Measurements from ENCODE around the gene CAMK2A. TPM values are rescaled to one million over a fixed set of nuclear protein-coding genes. Genes with fewer than 3 reads are reported as not detected.

The CAMK2A gene
- total RNA-seq, 6 experiments from 2014 or later: 0.10 to 0.26 (median 0.23) TPM; not detected in 3

DNA sequence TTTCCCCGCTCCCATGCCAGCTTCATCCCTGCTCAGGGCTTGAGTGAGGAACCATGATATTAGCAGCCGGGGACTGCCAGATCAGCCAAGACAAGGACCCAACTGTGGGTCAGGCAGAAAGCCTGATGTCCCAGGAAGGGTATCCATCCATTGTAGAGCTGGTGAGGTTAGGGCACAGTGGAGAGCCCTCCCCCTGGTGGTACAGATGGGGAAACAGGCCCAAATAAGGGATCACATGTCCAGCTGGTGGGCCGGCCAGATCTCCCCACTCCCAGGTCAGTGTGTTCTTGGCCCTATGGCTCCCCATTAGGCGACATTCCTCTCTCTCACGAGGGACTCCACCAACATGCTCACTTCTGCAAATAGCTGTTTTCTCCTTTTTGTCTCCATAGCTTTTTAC, 114.0 kb downstream of the CAMK2A start:
- no peak overlapping the region for H3K4me3 ChIP-seq
- no peak for TF ChIP-seq POLR2A (IDR thresholded peaks at IDR 0.05)
- TF ChIP-seq, protein P1, sequence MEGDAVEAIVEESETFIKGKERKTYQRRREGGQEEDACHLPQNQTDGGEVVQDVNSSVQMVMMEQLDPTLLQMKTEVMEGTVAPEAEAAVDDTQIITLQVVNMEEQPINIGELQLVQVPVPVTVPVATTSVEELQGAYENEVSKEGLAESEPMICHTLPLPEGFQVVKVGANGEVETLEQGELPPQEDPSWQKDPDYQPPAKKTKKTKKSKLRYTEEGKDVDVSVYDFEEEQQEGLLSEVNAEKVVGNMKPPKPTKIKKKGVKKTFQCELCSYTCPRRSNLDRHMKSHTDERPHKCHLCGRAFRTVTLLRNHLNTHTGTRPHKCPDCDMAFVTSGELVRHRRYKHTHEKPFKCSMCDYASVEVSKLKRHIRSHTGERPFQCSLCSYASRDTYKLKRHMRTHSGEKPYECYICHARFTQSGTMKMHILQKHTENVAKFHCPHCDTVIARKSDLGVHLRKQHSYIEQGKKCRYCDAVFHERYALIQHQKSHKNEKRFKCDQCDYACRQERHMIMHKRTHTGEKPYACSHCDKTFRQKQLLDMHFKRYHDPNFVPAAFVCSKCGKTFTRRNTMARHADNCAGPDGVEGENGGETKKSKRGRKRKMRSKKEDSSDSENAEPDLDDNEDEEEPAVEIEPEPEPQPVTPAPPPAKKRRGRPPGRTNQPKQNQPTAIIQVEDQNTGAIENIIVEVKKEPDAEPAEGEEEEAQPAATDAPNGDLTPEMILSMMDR (IDR thresholded peaks at IDR 0.05): peak in 3 of 4 donors; percentile 39 to 48 (median 41)
- DNase-seq (no peak), ATAC-seq (peak; percentile 64 to 72 (median 68))
- H3K27me3 ChIP-seq: no peaks in the 10 kb centered on the region
- H3K36me3 ChIP-seq: no peaks in the 10 kb centered on the region
- H3K9me3 ChIP-seq: no peaks in the 10 kb centered on the region
- WGBS (ENCODE audit: insufficient coverage, low coverage, low lambda C conversion rate, missing lambda C conversion rate): 10% methylated on average over 2 of the region's 5 CpGs
- H3K27ac ChIP-seq: no peak overlapping the region
- H3K4me1 ChIP-seq: no peaks in the 10 kb centered on the region
- intact Hi-C loops (cut with DNase I): no loop called here

DNA sequence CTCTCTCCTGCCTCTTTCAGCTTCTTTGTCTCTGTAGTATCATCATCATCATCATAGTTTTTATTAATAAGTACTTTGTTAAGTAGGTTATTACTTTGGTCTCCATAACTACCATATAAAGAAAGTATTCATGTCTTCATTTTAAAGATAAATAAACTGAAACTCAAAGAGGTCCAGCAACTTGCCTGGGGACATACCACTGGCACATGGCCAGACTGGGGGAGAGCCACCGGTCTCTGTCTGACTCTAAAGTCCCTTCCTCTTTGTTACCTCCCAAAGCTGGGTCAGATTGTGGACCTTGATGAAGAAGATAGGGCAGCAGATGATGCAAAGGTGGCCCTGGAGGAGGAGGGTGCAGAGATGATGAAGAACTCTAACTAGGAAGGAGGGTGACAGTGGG, 114.5 kb downstream of the CAMK2A start:
- TF ChIP-seq POLR2A (IDR thresholded peaks at IDR 0.05): no peak
- H3K27me3 ChIP-seq: no peaks in the 10 kb centered on the region
- intact Hi-C loops (cut with DNase I): no loop called here
- H3K36me3 ChIP-seq: no peaks in the 10 kb centered on the region
- no peaks in the 10 kb centered on the region for H3K9me3 ChIP-seq
- H3K27ac ChIP-seq: no peak overlapping the region
- H3K4me1 ChIP-seq: no peaks in the 10 kb centered on the region
- no peak overlapping the region for H3K4me3 ChIP-seq
- ATAC-seq (no peak), DNase-seq (no peak)
- 31% methylated on average over 1 of the region's 1 CpG for WGBS (ENCODE audit: insufficient coverage, low coverage, low lambda C conversion rate, missing lambda C conversion rate)

GRCh38 chr5:150174285-150174684, 115.3 kb downstream of the CAMK2A start:
- H3K27me3 ChIP-seq: no peaks in the 10 kb centered on the region
- H3K4me1 ChIP-seq: no peaks in the 10 kb centered on the region
- no peaks in the 10 kb centered on the region for H3K9me3 ChIP-seq
- ATAC-seq (no peak), DNase-seq (no peak)
- no peak overlapping the region for H3K4me3 ChIP-seq
- 86% methylated on average over 4 of the region's 6 CpGs for WGBS (ENCODE audit: insufficient coverage, low coverage, low lambda C conversion rate, missing lambda C conversion rate)
- no peak overlapping the region for H3K27ac ChIP-seq
- no peak for TF ChIP-seq POLR2A (IDR thresholded peaks at IDR 0.05)
- TF ChIP-seq, protein P1 (IDR thresholded peaks at IDR 0.05): no peak
- H3K36me3 ChIP-seq: no peaks in the 10 kb centered on the region
- intact Hi-C loops (cut with DNase I): no loop called here

GRCh38 chr5:150173161-150173560, 116.4 kb downstream of the CAMK2A start:
- WGBS (ENCODE audit: insufficient coverage, low coverage, low lambda C conversion rate, missing lambda C conversion rate): 83% methylated on average over 3 of the region's 3 CpGs
- ATAC-seq (no peak), DNase-seq (no peak)
- H3K27ac ChIP-seq: no peak overlapping the region
- no peaks in the 10 kb centered on the region for H3K4me1 ChIP-seq
- no peak for TF ChIP-seq POLR2A (IDR thresholded peaks at IDR 0.05)
- TF ChIP-seq, protein P1 (IDR thresholded peaks at IDR 0.05): no peak
- no peaks in the 10 kb centered on the region for H3K36me3 ChIP-seq
- no peaks in the 10 kb centered on the region for H3K9me3 ChIP-seq
- intact Hi-C loops (cut with DNase I): no loop called here
- H3K27me3 ChIP-seq: no peaks in the 10 kb centered on the region
- H3K4me3 ChIP-seq: no peak overlapping the region

DNA sequence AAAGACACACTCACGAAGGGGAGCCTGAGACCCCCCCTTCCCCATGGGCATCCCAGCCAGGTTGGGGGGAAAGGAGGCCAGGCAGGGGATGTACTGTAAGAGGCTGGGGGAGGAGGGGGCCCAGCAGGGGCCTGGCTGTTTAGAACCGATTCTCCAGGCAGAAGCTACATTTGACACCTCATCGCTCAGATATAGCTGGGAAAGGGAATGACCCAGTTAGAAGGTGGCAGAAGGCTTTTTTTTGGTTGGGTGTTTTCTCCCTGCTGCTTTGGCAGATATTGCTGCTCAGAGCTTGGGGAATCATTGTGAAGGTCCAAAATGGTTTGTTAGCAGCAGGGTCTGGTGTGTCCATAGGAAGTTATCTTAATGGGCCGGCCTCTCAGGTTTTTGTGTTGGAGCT, 117.0 kb downstream of the CAMK2A start:
- intact Hi-C loops (cut with DNase I): no loop called here
- H3K36me3 ChIP-seq: no peaks in the 10 kb centered on the region
- ATAC-seq (no peak), DNase-seq (no peak)
- H3K27ac ChIP-seq: no peak overlapping the region
- no peak overlapping the region for H3K4me3 ChIP-seq
- no peaks in the 10 kb centered on the region for H3K9me3 ChIP-seq
- TF ChIP-seq, protein P1 (IDR thresholded peaks at IDR 0.05): no peak
- no peak for TF ChIP-seq POLR2A (IDR thresholded peaks at IDR 0.05)
- no peaks in the 10 kb centered on the region for H3K4me1 ChIP-seq
- WGBS (ENCODE audit: insufficient coverage, low coverage, low lambda C conversion rate, missing lambda C conversion rate): 100% methylated on average over 1 of the region's 4 CpGs
- no peaks in the 10 kb centered on the region for H3K27me3 ChIP-seq
